SK-N-SH (cell line): ENCODE data around the gene RPRD2. TPM values are rescaled to one million over a fixed set of nuclear protein-coding genes. Genes with fewer than 3 reads are reported as not detected.

Source experiments
- CTCF ChIA-PET: fragments of 300-600, 350-600 bp; formaldehyde crosslinking; extraction: SDS; loops from one replicate; lab custom pipeline; 2021; lab: Yijun Ruan, JAX
- POLR2A ChIA-PET: fragments of 350-600 bp; sonication (Branson Sonifier 250); formaldehyde crosslinking; extraction: SDS; loops from one replicate; lab custom pipeline; 2020; ENCODE audit warnings: antibody characterized with exemption, inconsistent platforms; lab: Yijun Ruan, JAX
- DNase-seq: peaks from one replicate; pipeline ENCODE4 v3.0.0; 2012
- H2AFZ ChIP-seq: fragments of 200-600 bp; sonication (generic); 2 replicates; pipeline ENCODE4 v1.8.1; 2016; ENCODE audit warnings: antibody characterized with exemption, mild to moderate bottlenecking, low read depth
- H3F3A ChIP-seq: fragments of 200-600 bp; sonication (generic); replicated peaks from 2 replicates; pipeline ENCODE3; 2016; ENCODE audit warnings: antibody characterized with exemption, mild to moderate bottlenecking; ENCODE audit not compliant: insufficient read depth
- H3K27ac ChIP-seq, 2 experiments: fragments of 200-500 bp in 1 of 2; fragments of 200-600 bp in 1 of 2; sonication (Bioruptor generic) in 1 of 2; sonication (generic), shearing (Covaris generic) in 1 of 2; 2 replicates each; pipeline versions ENCODE4 v1.5.1 to v1.6.1; 2014 to 2016; ENCODE audit warnings: low read depth in 2 of 2, inconsistent platforms in 1 of 2, low read length in 1 of 2, mild to moderate bottlenecking in 1 of 2, mixed read lengths in 1 of 2
- H3K27me3 ChIP-seq: fragments of 200-600 bp; sonication (generic), shearing (Covaris generic); 2 replicates; pipeline ENCODE4 v1.6.1; 2016; ENCODE audit warnings: mixed run types; ENCODE audit not compliant: insufficient read depth
- H3K36me3 ChIP-seq, 2 experiments: fragments of 200-500 bp in 1 of 2; fragments of 200-600 bp in 1 of 2; sonication (Bioruptor generic) in 1 of 2; sonication (generic) in 1 of 2; replicated peaks in 1 of 2; 2 replicates each; pipeline versions ENCODE3 to v1.5.1; 2014 to 2016; ENCODE audit warnings: low read length in 1 of 2, mild to moderate bottlenecking in 1 of 2; ENCODE audit not compliant: insufficient read depth in 2 of 2, control insufficient read depth in 1 of 2
- H3K4me1 ChIP-seq, 2 experiments: fragments of 200-500 bp in 1 of 2; fragments of 200-600 bp in 1 of 2; sonication (Bioruptor generic) in 1 of 2; sonication (generic), shearing (Covaris generic) in 1 of 2; 2 replicates each; pipeline versions ENCODE4 v1.5.1 to v1.6.1; 2014 to 2016; ENCODE audit warnings: low read depth in 1 of 2, low read length in 1 of 2, mixed run types in 1 of 2; ENCODE audit not compliant: insufficient read depth in 2 of 2, control insufficient read depth in 1 of 2
- H3K4me2 ChIP-seq: fragments of 200-600 bp; sonication (generic), shearing (Covaris generic); 2 replicates; pipeline ENCODE4 v1.6.1; 2017; ENCODE audit warnings: mixed run types
- H3K4me3 ChIP-seq, 2 experiments: fragments of 200-500 bp in 1 of 2; fragments of 200-600 bp in 1 of 2; sonication (Bioruptor generic) in 1 of 2; sonication (generic), shearing (Covaris generic) in 1 of 2; 2 replicates each; pipeline versions ENCODE4 v1.5.1 to v1.8.1; 2014 to 2016; ENCODE audit warnings: low read depth in 2 of 2, inconsistent platforms in 1 of 2, low read length in 1 of 2, mild to moderate bottlenecking in 1 of 2, mixed read lengths in 1 of 2, moderate library complexity in 1 of 2
- H3K79me2 ChIP-seq: fragments of 200-600 bp; sonication (generic); 2 replicates; pipeline ENCODE4 v1.8.1; 2017; ENCODE audit warnings: mild to moderate bottlenecking; ENCODE audit not compliant: insufficient read depth
- H3K9ac ChIP-seq: fragments of 200-600 bp; sonication (generic); 2 replicates; pipeline ENCODE4 v1.6.1; 2017; ENCODE audit warnings: mixed run types
- H3K9me2 ChIP-seq: fragments of 200-600 bp; sonication (generic); 2 replicates; pipeline ENCODE4 v1.6.1; 2017; ENCODE audit warnings: mixed run types
- H3K9me3 ChIP-seq: fragments of 200-600 bp; sonication (generic); 2 replicates; pipeline ENCODE4 v1.6.1; 2017; ENCODE audit warnings: mixed run types, mild to moderate bottlenecking, moderate library complexity
- H4K20me1 ChIP-seq: fragments of 200-600 bp; sonication (generic); 2 replicates; pipeline ENCODE4 v1.6.1; 2017; ENCODE audit warnings: mild to moderate bottlenecking, mixed run types; ENCODE audit not compliant: insufficient read depth
- ELF1 ChIP-seq: IDR thresholded peaks from 2 replicates; pipeline ENCODE4 v1.4.0; 2012
- EZH2phosphoT487 ChIP-seq: fragments of 200-600 bp; sonication (generic); IDR thresholded peaks from 2 replicates; pipeline ENCODE4 v1.6.1; 2017; ENCODE audit warnings: low read depth, mixed run types, mild to moderate bottlenecking, antibody characterized with exemption, moderate library complexity, borderline replicate concordance
- GABPA ChIP-seq: IDR thresholded peaks from 2 replicates; pipeline ENCODE4 v1.4.0; 2012; ENCODE audit warnings: low read depth, mild to moderate bottlenecking
- GATA2 ChIP-seq: sonication (generic); formaldehyde crosslinking; IDR thresholded peaks from 2 replicates; pipeline ENCODE4 v1.5.0; 2020; ENCODE audit warnings: mild to moderate bottlenecking, missing genetic modification reagents
- IRF3 ChIP-seq: fragments of 150-350 bp; IDR thresholded peaks from 2 replicates; pipeline ENCODE4 v1.6.1; 2016; ENCODE audit warnings: mild to moderate bottlenecking, low read depth, low read length
- MEF2A ChIP-seq: IDR thresholded peaks from 2 replicates; pipeline ENCODE4 v1.4.0; 2012; ENCODE audit warnings: low read depth, borderline replicate concordance
- MXI1 ChIP-seq: IDR thresholded peaks from 2 replicates; pipeline ENCODE4 v1.6.1; 2012; ENCODE audit warnings: mild to moderate bottlenecking, low read depth, low read length, improper control_type of control experiment
- NFIC ChIP-seq: IDR thresholded peaks from 2 replicates; pipeline ENCODE4 v1.4.0; 2012; ENCODE audit warnings: borderline replicate concordance
- NRF1 ChIP-seq: IDR thresholded peaks from 2 replicates; pipeline ENCODE4 v1.6.1; 2012; ENCODE audit warnings: low read depth, mild to moderate bottlenecking, low read length
- RAD21 ChIP-seq: IDR thresholded peaks from 2 replicates; pipeline ENCODE4 v1.6.1; 2012; ENCODE audit warnings: mild to moderate bottlenecking, low read length
- RCOR1 ChIP-seq: fragments of 150-350 bp; IDR thresholded peaks from 2 replicates; pipeline ENCODE4 v1.6.1; 2017; ENCODE audit warnings: antibody characterized with exemption, low read length
- REST ChIP-seq: IDR thresholded peaks from 2 replicates; pipeline ENCODE4 v1.6.1; 2012; ENCODE audit warnings: mild to moderate bottlenecking, low read depth, low read length, moderate library complexity
- RXRA ChIP-seq: IDR thresholded peaks from 2 replicates; pipeline ENCODE4 v1.4.0; 2012; ENCODE audit warnings: low read depth, mild to moderate bottlenecking, borderline replicate concordance
- TCF12 ChIP-seq: IDR thresholded peaks from 2 replicates; pipeline ENCODE4 v1.4.0; 2012
- WGBS: methylation state at CpG from one replicate; pipeline ENCODE4 v1.1.6; 2017; ENCODE audit warnings: low lambda C conversion rate; 5-methylcytosine and 5-hydroxymethylcytosine counted together
- polyA plus RNA-seq, 3 experiments: library from polyadenylated mRNA; depleted of rRNA; stranded (reverse); fragments of >200 nt; gene quantifications; 2 replicates each; pipeline ENCODE4 v1.2.3, GENCODE V29; 2012
- TF ChIP-seq, protein P1 (sequence below): IDR thresholded peaks from 2 replicates; pipeline ENCODE4 v1.4.0; 2012; ENCODE audit warnings: low read depth, borderline replicate concordance
- TF ChIP-seq, protein P2 (sequence below): IDR thresholded peaks from 2 replicates; pipeline ENCODE4; 2012

RPRD2 gene
- polyA plus RNA-seq, 1 of the 3 experiments (the other 2 are of a cell fraction), result 9.2 TPM

DNA sequence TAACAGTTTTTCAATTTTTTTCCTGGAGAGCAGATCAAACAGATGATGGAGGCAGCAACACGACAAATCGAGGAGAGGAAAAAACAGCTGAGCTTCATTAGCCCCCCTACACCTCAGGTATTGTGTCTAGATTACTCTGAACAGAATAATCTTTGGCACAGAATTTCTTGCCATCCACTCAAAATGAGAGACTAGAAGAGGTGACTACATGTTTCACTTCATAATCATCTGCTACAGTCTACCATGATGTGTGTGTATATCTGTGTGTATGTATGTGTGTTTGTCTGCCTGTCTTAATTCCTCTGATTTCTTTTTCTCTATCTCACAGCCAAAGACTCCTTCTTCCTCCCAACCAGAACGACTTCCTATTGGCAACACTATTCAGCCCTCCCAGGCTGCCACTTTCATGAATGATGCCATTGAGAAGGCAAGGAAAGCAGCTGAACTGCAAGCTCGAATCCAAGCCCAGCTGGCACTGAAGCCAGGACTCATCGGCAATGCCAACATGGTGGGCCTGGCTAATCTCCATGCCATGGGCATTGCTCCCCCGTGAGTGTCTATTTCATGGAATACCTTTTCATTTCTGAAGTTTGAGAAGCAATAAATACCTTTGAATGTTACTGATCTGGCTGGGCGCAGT lies 31.2 kb upstream of the RPRD2 start:
- Histone ChIP-seq H3K9me2 (no peaks in the 10 kb centered on the region), H3K27me3 (no peaks in the 10 kb centered on the region), H3K9me3 (no peaks in the 10 kb centered on the region), H3K27ac (no peak overlapping the region), H2AFZ (no peak overlapping the region), H3K9ac (no peak overlapping the region), H3K4me3 (no peak overlapping the region), H4K20me1 (no peaks in the 10 kb centered on the region), H3K36me3 (peaks cover 49 to 87% of the 10 kb centered on the region in 2 experiments), H3K4me1 (no peaks in the 10 kb centered on the region), H3K4me2 (no peak overlapping the region), H3K79me2 (peaks cover 15% of the 10 kb centered on the region), H3F3A (no peaks in the 10 kb centered on the region)
- 96% methylated on average over 7 of the region's 7 CpGs for WGBS
- CTCF ChIA-PET, result no interaction called here
- TF ChIP-seq NRF1 (no peak), MEF2A (no peak), ELF1 (no peak), RXRA (no peak), EZH2phosphoT487 (no peak)
- TF ChIP-seq, protein P1, sequence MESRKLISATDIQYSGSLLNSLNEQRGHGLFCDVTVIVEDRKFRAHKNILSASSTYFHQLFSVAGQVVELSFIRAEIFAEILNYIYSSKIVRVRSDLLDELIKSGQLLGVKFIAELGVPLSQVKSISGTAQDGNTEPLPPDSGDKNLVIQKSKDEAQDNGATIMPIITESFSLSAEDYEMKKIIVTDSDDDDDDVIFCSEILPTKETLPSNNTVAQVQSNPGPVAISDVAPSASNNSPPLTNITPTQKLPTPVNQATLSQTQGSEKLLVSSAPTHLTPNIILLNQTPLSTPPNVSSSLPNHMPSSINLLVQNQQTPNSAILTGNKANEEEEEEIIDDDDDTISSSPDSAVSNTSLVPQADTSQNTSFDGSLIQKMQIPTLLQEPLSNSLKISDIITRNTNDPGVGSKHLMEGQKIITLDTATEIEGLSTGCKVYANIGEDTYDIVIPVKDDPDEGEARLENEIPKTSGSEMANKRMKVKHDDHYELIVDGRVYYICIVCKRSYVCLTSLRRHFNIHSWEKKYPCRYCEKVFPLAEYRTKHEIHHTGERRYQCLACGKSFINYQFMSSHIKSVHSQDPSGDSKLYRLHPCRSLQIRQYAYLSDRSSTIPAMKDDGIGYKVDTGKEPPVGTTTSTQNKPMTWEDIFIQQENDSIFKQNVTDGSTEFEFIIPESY, result no peak
- TF ChIP-seq, protein P2, sequence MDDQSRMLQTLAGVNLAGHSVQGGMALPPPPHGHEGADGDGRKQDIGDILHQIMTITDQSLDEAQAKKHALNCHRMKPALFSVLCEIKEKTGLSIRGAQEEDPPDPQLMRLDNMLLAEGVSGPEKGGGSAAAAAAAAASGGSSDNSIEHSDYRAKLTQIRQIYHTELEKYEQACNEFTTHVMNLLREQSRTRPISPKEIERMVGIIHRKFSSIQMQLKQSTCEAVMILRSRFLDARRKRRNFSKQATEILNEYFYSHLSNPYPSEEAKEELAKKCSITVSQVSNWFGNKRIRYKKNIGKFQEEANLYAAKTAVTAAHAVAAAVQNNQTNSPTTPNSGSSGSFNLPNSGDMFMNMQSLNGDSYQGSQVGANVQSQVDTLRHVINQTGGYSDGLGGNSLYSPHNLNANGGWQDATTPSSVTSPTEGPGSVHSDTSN, result no peak
- POLR2A ChIA-PET, result no interaction called here
- DNase-seq, result no peak

GRCh38 chr1:150346316-150346715 lies 17.6 kb upstream of the RPRD2 start:
- Histone ChIP-seq H3K4me2 (no peak overlapping the region), H2AFZ (no peak overlapping the region), H3K9ac (no peak overlapping the region), H3K36me3 (peaks cover 41 to 78% of the 10 kb centered on the region in 2 experiments), H3F3A (peaks cover 24% of the 10 kb centered on the region), H3K79me2 (peaks cover 3% of the 10 kb centered on the region; the same call in 1 of the 2 replicates), H3K9me3 (no peaks in the 10 kb centered on the region), H4K20me1 (no peaks in the 10 kb centered on the region), H3K27ac (no peak overlapping the region), H3K9me2 (no peaks in the 10 kb centered on the region), H3K27me3 (no peaks in the 10 kb centered on the region), H3K4me3 (no peak overlapping the region), H3K4me1 (no peaks in the 10 kb centered on the region)
- WGBS, result 89% methylated on average over 4 of the region's 4 CpGs
- ChIA-PET POLR2A (no interaction called here), CTCF (interaction anchor here (1.0 to 1.2 kb wide), 2 partner anchors 11 to 90 kb away, joined by 4 to 5 read pairs; no protein-coding TSS in a partner anchor)
- DNase-seq, result no peak
- TF ChIP-seq, protein P1, result no peak
- no peak for TF ChIP-seq GABPA
- no peak for TF ChIP-seq IRF3
- TF ChIP-seq EZH2phosphoT487, result no peak
- TF ChIP-seq ELF1, result no peak
- TF ChIP-seq MEF2A, result no peak
- TF ChIP-seq GATA2 (CRISPR knock-in tag), result no peak
- TF ChIP-seq RCOR1, result no peak
- no peak for TF ChIP-seq RAD21
- no peak for TF ChIP-seq TCF12
- TF ChIP-seq NFIC, result no peak
- no peak for TF ChIP-seq MXI1
- no peak for TF ChIP-seq REST
